Lower leg skin (tissue), 3 donors: Measurements from ENCODE around the gene SLC4A5.

ENCODE experiments used
- POLR2A ChIP-seq, 2 donors: fragments of 450-650 bp; IDR thresholded peaks; one replicate each; pipeline ENCODE4 v1.6.1; 2016 to 2017; ENCODE audit warnings: antibody characterized with exemption in 2 of 2, mild to moderate bottlenecking in 1 of 2, moderate library complexity in 1 of 2
- TF ChIP-seq, protein P1 (sequence below), 3 donors: fragments of 450-650 bp; IDR thresholded peaks; one replicate each; pipeline ENCODE4 v1.5.1; 2016; ENCODE audit warnings: antibody characterized with exemption in 3 of 3, mild to moderate bottlenecking in 3 of 3, moderate library complexity in 2 of 3

DNA sequence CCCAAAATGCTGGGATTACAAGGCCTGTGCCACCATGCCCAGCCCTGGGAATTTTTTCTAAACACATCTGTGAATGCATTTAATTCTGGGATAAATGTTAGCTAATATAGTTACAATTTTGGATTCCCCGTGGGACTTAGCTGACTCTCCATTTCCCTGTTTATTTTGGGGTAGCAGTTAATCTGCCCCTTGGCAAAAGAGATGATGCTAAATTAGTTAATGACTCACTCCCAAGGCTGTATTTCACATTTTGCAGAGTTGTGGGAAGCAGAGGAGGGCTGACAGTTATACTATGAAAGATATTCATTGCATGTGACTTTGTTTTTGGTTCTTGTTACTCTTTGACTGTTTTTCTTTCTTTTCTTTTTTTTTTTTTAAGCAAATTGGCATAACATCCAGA is 141.6 kb downstream of the SLC4A5 start:
- TF ChIP-seq, protein P1, sequence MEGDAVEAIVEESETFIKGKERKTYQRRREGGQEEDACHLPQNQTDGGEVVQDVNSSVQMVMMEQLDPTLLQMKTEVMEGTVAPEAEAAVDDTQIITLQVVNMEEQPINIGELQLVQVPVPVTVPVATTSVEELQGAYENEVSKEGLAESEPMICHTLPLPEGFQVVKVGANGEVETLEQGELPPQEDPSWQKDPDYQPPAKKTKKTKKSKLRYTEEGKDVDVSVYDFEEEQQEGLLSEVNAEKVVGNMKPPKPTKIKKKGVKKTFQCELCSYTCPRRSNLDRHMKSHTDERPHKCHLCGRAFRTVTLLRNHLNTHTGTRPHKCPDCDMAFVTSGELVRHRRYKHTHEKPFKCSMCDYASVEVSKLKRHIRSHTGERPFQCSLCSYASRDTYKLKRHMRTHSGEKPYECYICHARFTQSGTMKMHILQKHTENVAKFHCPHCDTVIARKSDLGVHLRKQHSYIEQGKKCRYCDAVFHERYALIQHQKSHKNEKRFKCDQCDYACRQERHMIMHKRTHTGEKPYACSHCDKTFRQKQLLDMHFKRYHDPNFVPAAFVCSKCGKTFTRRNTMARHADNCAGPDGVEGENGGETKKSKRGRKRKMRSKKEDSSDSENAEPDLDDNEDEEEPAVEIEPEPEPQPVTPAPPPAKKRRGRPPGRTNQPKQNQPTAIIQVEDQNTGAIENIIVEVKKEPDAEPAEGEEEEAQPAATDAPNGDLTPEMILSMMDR (IDR thresholded peaks at IDR 0.05), result no peak
- TF ChIP-seq POLR2A (IDR thresholded peaks at IDR 0.05), result no peak
